Mononuclear cell (primary cell): Measurements from ENCODE around the gene C8B. TPM values are rescaled to one million over a fixed set of nuclear protein-coding genes. Genes with fewer than 3 reads are reported as not detected.

Source experiments
- H3K27me3 ChIP-seq: 2 replicates; pipeline ENCODE4 v1.6.0; 2011; ENCODE audit warnings: low read length, control low read depth; ENCODE audit not compliant: insufficient read depth
- H3K4me1 ChIP-seq: 2 replicates; pipeline ENCODE4 v1.5.1; 2011; ENCODE audit warnings: mild to moderate bottlenecking, low read length, control low read depth; ENCODE audit not compliant: insufficient read depth
- H3K4me3 ChIP-seq: 2 replicates; pipeline ENCODE4 v1.5.1; 2011; ENCODE audit warnings: mild to moderate bottlenecking, low read length, moderate library complexity
- H3K9me3 ChIP-seq: 2 replicates; pipeline ENCODE4 v1.5.1; 2011; ENCODE audit warnings: low read depth, mild to moderate bottlenecking, control low read depth, low read length
- total RNA-seq: library from RNA; depleted of rRNA; stranded (reverse); fragments of >200 nt; gene quantifications from one replicate; pipeline ENCODE4 v1.2.3, GENCODE V29; 2012

The C8B gene
- total RNA-seq, 1 donor, result not detected

DNA sequence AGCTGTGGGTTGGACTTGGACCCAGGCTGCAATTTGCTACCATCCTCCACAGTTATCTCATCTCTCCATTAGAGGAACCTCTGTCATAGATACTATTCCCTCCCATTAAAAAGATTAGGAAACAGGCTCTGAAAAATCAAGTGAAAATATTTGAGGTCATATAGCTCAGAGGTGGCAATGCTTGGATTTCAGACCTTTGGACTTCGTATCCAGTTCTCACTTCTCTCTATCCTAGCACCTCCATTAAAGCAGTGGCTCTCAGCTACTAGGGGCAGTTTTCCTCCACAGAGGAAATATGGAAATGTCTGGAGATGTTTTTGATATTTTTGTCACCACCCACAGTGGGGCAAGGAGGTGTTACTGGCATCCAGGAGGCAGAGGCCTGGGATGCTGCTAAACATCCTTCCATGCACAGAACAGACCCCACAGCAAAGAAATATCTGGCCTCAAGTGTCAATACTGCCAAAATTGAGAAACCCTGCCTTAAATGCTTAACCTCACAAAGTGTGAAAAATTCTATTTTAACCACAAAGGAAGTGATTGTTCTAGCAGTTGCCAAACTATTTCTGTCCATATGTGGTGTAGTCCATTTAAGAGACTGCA lies 57.1 kb downstream of the C8B start:
- Histone ChIP-seq H3K27me3 (no peaks in the 10 kb centered on the region), H3K4me3 (no peak overlapping the region), H3K4me1 (peaks cover 21% of the 10 kb centered on the region), H3K9me3 (no peaks in the 10 kb centered on the region)

DNA sequence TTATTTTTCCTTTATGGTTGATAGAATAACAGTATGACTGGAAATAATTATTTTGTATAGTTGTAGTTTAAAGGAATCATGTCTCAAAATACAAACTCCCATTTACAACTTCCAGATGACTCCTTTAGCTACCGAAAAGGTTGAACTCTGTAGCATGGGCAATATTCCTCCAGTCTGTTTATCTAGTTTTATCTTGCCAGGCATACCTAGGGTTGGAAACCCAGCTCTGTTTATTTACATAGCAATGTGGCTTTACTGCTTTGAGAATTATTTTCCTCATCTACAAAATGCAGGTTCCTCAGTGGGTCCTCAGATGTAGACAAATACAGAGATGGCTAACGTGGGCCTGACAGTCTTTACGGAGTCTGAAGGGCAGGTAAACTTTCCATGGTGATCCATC lies 60.1 kb downstream of the C8B start:
- no peaks in the 10 kb centered on the region for H3K9me3 ChIP-seq
- H3K27me3 ChIP-seq, result no peaks in the 10 kb centered on the region
- peaks cover 20% of the 10 kb centered on the region for H3K4me1 ChIP-seq
- H3K4me3 ChIP-seq, result no peak overlapping the region

DNA sequence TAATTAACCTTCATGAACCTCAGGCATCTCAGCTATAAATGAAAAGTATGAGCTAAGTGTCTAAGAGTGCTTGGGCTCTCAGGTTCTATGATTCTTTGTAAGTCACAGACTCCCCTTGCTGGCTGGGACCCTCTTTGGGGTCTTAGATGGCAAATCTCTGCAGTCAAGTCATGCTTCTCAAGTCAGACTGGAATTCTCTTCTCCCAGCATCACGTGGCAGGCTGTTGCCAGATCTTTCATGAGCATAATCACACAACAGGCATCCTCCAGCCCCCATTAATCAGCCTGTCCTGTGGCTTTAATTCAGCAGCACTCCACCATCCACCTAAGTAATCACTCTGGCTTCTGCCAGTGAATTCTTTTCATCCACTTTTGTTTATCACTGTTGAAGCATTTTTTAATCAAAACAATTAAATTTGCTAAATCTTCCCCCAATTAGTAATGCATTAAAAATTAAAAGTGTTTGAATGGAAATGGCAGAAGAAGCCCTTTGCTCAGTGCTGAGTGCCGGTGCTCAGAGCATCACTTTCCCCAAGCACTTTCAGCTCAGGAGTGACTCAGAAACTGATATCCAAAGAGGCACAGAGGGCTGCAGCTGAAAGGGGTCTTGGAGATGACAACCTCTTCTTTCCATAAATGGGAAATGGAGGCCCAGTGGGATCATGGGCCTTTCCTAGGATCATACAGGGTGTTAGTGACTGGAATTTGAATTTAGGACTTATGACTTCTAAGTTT lies 61.0 kb downstream of the C8B start:
- Histone ChIP-seq H3K4me1 (peaks cover 12% of the 10 kb centered on the region), H3K27me3 (no peaks in the 10 kb centered on the region), H3K4me3 (no peak overlapping the region), H3K9me3 (no peaks in the 10 kb centered on the region)

DNA sequence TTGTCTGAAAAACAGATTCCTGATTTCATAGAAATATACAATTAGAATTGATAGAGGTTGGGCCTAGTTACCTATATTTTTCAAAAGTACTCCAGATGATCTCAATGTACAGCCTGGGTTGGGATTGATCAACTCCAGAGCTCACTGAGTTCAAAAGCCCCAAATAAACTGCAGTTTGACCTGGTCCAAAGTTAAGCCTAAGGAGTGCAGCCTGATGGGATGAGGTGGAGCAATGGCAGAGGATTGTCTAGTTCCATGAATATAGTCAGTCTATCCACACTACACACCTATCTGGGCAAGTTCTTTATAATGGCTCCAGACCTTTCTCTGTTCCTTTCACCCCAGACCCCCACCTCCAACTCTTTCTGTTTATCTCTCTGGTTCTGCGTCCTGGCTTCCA lies 62.0 kb downstream of the C8B start:
- peaks cover 2% of the 10 kb centered on the region for H3K4me1 ChIP-seq
- H3K4me3 ChIP-seq, result no peak overlapping the region
- no peaks in the 10 kb centered on the region for H3K27me3 ChIP-seq
- no peaks in the 10 kb centered on the region for H3K9me3 ChIP-seq

DNA sequence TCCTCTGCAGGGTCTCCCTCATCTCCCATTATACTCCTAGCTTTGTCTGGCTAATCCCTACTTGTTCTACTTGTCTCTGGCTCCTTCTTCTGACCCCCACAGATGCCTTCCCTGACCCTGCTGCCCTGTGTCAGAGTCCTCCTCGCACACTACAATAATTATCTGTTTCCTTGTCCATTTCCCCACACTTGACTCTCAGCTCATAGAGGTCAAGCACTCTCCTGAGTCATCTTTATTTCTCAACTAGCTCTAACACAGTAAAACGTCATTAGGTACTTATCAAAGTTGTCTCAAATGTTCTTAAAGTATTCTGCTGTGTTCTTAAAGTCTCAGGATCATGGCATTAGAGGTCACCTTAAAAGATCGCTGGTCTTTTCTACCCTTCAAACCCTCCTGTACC lies 64.1 kb downstream of the C8B start:
- H3K4me1 ChIP-seq, result no peaks in the 10 kb centered on the region
- no peaks in the 10 kb centered on the region for H3K27me3 ChIP-seq
- no peak overlapping the region for H3K4me3 ChIP-seq
- H3K9me3 ChIP-seq, result no peaks in the 10 kb centered on the region

DNA sequence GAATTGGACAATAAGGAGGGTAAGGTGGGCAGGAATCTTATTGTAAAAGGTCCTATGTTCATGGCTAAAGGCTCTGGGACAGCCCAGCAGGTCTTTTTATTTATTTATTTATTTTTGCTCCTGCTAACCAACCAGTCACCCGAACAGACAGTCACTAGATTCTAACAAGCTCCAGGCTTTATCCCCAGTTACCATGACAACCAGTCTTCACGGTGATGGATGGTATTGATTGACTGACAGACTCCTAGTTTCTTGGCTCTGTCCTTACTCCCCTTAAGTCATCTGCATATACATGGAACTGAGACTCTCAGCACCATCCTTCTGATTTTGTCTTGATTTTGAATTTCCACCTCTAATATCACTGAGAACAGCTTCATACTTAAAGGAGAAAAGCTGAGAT lies 66.9 kb downstream of the C8B start:
- H3K4me3 ChIP-seq, result no peak overlapping the region
- no peaks in the 10 kb centered on the region for H3K4me1 ChIP-seq
- H3K9me3 ChIP-seq, result no peaks in the 10 kb centered on the region
- H3K27me3 ChIP-seq, result no peaks in the 10 kb centered on the region

DNA sequence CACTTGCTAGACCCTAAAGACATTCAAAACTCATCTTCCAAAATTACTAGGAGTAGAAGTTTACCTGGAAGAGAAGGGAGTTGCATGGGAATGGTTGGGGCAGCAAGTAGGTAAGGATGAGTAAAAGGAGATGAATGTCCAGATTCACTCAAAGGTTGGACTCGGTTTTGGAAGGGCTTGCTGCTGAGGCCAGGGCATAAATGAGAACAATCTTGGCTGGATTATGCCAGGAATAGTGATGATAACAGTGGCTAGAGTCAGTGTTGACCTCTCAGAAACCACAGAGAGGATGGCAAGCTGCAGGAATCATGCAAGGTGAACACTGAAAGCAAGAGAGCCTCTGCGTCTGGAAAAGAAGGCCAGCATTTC lies 67.8 kb downstream of the C8B start:
- H3K4me1 ChIP-seq, result no peaks in the 10 kb centered on the region
- no peak overlapping the region for H3K4me3 ChIP-seq
- H3K27me3 ChIP-seq, result no peaks in the 10 kb centered on the region
- H3K9me3 ChIP-seq, result no peaks in the 10 kb centered on the region

DNA sequence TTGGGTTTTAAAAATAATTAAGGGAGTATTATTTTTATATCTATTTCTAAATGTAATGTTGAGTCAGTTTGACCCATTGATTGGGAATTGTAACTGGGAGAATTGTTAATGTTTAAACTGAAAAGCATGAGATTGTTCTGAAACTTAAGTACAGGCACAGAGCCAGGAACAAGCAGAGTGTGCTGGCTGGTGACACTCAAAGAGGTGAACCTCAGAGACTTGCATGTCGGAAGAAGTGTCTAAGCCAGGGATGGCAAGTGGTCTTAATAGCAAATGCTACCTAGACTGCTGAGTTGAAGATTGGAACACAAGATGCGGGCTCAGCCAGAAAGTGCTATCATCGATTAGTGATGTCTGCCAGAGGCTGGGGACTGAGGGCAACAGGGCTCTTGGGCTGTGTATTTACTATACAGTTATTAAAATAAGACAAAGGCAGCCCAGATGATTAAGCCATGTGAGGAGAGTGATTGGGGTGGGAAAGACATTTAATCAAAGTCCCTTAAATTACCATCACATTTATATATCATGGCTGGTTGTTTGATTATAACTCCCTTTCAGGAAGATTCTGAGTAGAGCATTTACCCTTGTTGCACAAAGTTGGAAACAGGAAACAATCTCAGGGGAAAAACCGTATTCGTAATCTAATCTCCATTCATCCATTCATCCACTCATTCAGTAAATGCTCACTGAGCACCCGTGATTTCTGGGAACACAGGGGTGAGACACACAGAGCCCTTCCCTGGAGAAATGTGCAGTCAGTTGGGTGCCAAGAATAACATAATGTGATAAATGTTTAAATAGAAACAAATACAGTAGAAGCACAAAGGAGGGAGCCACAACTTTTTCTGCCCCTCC lies 68.4 kb downstream of the C8B start:
- H3K27me3 ChIP-seq, result no peaks in the 10 kb centered on the region
- H3K9me3 ChIP-seq, result no peaks in the 10 kb centered on the region
- no peak overlapping the region for H3K4me3 ChIP-seq
- H3K4me1 ChIP-seq, result no peaks in the 10 kb centered on the region

DNA sequence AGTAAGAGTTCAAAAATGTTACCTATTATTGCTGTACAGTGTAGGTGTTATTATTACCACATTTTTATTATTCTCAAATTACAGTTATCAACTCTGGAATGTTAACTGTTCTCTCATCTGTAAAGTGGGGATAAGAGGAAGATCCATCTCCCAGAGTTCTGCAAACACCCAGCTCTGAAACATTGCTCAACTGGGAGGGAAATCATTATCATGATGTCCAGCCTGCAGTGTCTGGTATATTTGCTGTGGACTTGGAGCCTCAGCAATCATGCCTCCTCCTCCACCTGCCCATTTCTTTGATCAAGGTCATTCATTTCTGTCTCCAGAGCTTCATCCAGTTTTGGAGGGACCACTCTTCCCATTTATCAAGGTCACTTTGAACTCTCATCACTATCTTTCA lies 71.8 kb downstream of the C8B start:
- Histone ChIP-seq H3K4me3 (no peak overlapping the region), H3K4me1 (no peaks in the 10 kb centered on the region), H3K27me3 (no peaks in the 10 kb centered on the region), H3K9me3 (no peaks in the 10 kb centered on the region)

DNA sequence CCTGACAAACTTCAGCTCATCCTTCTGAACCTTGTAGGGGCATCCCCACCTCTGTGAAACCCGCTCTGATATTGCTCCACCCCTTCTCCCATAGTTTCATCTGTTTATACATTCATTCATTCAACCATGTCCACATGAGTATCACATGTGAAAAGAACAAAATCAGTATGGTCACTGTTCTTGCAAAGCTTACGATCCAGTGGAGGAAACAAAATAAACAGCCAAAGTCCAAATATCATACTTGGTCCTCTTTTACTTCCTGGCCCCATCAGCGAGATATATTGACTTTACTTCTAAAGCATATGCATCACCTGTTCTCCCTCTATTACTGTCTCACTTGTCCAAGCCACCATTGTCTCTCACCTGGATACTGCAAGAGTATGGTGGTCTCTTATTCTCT lies 75.6 kb downstream of the C8B start:
- Histone ChIP-seq H3K27me3 (no peaks in the 10 kb centered on the region), H3K9me3 (no peaks in the 10 kb centered on the region), H3K4me1 (no peaks in the 10 kb centered on the region), H3K4me3 (no peak overlapping the region)

DNA sequence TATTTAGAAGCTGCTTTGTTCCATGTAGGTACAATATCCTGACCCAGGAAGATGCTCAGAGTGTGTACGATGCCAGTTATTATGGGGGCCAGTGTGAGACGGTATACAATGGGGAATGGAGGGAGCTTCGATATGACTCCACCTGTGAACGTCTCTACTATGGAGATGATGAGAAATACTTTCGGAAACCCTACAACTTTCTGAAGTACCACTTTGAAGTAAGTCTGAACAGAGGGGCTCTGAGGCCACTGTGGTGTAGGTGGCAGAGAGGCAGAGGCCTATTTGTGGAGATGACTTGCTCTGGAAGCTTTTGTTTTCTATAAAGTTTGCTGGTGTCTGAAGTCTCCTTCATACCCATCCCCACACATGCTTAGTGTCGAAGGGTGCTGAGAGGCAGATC lies 84.4 kb downstream of the C8B start:
- Histone ChIP-seq H3K4me1 (no peaks in the 10 kb centered on the region), H3K27me3 (no peaks in the 10 kb centered on the region), H3K9me3 (no peaks in the 10 kb centered on the region), H3K4me3 (no peak overlapping the region)

DNA sequence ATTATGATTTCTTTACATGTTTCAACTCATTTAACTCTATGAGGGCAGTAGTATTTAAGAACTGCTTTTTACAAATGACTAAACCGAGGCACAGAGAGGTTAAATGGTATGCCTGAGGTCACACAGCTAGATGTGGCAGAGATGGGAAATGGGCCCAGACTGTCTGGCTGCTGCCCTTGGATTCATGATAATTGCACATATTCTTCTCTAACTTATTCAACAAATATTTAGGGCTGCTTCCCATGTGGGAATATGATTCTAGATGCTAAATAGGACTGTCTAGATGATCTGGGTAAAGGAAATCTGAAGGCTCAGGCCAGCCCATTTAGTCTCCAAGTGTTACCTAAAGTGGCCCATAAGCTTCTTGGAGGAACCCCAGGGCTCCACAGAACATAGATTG lies 85.0 kb downstream of the C8B start:
- Histone ChIP-seq H3K27me3 (no peaks in the 10 kb centered on the region), H3K4me1 (no peaks in the 10 kb centered on the region), H3K4me3 (no peak overlapping the region), H3K9me3 (no peaks in the 10 kb centered on the region)

Other genes starting within 250 kb of the C8B start
- gene FYB2, start 146.6 kb downstream of the C8B start, total RNA-seq, result not detected
- gene C8A, start 111.2 kb downstream of the C8B start, total RNA-seq, result not detected